Astrocyte of the hippocampus (primary cell): Measurements from ENCODE around the gene RABL3.
"Not testable (repeated sequence)": the region's sequence is repeated elsewhere in the genome, so short reads cannot be mapped to it uniquely, and the experiment has no call there.

Experiments
- DNase-seq: peaks from one replicate; pipeline ENCODE4 v3.0.0; 2011; ENCODE audit warnings: low read depth, low spot score

Gene RABL3

DNA sequence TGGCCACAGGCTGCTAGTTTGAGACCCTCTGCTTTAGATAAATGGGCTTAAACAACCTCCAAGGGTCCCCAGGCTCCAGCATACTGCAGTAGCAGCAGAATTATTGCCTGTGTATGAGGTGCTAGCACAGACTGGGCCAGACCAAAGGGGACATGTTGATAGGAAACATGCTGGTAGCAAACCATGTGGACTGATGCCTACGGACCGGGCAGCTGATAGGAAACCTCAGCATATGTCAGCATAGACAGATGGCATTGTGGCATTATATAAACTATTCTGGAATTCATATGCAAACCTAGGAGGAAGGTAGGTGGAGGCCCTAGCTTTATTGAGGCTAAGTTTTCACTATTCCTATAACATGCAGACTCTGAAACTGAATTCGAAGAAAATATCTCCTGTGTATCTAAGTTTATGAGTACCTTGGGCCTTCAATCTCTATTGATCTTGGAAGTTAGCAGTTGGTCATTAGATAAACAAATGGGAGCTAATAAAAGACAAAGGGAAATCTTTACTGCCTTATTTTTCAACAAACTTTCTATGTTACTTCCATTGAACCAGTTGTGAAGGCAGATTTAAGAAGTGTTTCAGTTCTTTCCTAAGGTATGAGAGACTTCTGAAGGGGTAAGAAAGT, 58.5 kb downstream of the RABL3 start:
- no peak for DNase-seq

DNA sequence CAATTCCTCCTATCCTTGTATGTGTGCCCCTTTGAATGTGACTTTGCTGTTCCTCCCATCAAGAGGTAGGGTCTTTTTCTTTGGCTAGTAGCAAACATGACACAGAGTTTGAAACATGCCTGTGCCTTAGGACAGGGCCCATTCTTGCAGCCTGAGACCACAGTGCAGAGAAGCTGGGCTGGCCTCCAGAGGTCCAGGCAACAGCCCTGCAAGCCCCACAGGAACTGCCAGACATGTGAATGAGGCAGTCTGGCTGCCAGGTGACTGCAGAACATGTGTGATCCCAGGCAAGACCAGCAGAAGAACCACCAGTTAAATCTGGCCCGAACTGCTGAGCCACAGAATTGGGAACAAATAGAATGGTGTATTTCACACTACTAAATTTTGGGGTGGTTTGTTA, 59.1 kb downstream of the RABL3 start:
- no peak for DNase-seq

GRCh38 chr3:120682095-120682681, 60.1 kb downstream of the RABL3 start, which contains the start of gene HGD:
Gene HGD (minus strand): TSS chr3:120682239. CDS start chr3:120682111, 128 bp downstream.
- peak; percentile 35 for DNase-seq

DNA sequence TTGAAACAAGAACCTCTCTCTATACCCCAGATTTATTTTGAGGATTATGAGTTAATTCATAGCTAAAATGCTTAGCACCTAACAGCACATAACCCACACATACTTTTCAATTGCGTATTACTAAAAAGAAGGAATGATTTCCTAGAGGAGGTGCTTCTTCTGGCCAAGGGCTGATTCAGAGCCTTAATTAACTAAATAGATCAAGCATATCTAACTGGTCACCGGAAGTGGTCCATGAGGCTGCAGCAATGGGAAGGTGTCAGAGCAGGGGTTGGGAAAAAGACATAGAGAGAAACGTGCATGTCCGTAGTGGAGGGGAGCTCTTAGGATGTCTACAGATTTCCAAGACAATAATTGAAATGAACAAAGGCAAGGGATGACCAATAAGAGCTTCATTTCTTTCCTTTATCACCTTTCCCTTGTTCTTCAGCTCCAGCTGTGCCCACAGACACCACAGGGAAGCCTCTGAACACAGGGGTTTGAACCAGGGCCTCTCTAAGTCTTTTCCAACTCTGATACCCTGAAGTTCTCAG, 60.7 kb downstream of the RABL3 start:
- no peak for DNase-seq

DNA sequence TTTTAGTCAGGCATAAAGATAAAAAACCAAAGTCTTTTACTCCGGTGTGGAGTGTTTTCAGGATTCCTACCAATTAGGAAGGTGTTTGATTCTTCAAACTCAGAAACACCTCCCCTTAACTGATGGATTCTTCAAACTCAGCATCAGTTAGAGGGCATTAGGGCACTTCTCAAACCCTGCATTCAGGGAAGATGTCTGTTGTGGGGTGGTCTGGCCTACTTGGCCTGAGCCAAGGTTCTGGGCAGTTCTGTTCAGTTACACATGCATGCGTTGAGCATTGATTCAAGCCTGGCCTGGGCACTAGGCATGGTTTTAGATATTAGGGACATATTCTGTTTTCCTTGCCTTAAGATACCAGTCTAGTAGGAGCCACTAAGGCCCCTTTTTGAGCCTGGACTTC, 61.3 kb downstream of the RABL3 start:
- DNase-seq: no peak

- DNase-seq: no peak
Observed at GRCh38 chr3:120680193-120680894, 62.0 kb downstream of the RABL3 start.

GRCh38 chr3:120678984-120679383, 63.3 kb downstream of the RABL3 start:
- DNase-seq: peak; percentile 15

- peak; percentile 83 for DNase-seq
Observed at GRCh38 chr3:120678331-120678947, 63.9 kb downstream of the RABL3 start.

DNA sequence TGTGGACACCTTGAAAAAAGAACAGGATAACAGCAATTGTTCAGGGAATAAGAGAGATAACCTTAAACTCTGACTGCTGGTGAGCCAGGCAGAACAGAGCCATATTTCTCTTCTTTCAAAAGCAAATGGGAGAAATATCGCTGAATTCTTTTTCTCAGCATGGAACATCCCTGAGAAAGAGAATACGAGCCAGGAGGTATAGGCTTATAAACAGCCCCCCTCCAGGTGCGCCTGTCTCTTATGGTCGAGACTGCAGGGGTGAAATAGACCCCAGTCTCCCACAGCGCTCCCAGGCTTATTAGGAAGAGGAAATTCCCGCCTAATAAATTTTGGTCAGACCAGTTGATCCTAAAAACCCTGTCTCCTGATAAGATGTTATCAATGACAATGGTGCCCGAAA, 65.1 kb downstream of the RABL3 start:
- DNase-seq: not testable (repeated sequence)

DNA sequence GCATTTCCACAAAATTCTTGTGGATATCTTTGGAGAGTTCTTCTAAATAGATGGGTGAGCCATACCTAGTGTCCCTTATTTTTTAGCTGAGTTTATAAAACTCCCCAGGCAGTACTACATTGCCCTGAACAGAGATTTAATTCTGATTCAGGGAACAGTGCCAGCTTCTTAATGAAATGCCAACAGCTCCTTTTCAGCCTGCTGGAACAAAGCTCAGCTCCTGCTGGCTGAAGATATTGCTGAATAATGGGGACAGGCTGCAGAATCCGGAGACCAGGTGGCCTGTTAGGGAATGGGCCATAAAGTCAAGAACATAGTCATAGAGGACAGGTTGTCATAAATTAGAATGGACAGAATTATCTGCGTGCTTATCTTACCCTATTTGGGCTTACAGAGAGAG, 69.2 kb downstream of the RABL3 start:
- peak; percentile 66 for DNase-seq

- no peak for DNase-seq
Observed at GRCh38 chr3:120670576-120670975, 71.7 kb downstream of the RABL3 start.

DNA sequence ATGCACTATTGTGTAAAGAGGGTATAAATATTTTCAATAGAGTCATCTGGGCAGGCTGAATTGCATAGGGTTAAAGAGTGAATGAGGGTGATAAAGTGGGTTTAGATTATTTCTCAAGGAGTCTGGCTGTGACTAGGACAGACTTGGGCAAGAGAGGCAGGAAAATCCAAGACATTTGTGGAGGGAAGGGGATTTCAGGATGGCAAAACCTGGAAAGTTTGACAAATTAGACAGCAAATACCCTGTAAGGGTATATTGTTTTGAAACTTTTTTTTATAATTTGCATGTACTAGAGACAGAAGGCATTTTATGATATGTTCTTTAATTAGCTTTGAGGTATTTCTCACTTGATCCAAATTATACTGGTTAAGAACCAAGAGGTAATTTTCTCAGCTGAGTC, 77.4 kb downstream of the RABL3 start:
- no peak for DNase-seq

DNA sequence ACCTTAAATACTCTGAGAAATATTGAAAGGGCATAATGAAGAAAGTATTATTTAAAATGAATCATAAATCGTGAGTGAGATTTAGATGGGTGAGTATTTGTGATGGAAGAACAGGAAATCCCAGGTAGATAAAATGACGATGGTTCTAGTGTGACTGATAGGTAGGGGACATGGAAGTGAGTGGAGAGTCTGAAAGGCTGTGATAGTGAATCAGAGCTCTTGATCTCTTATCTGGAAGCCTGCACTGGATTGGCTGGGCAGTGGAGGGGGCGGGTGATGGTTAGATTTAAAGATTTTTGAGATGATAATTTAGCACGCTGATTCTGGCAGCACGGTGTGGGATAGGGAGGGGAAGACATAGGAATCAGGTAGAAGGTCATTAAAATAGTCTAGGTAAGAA, 80.4 kb downstream of the RABL3 start:
- DNase-seq: no peak

- DNase-seq: no peak
Observed at GRCh38 chr3:120661106-120661905, 81.0 kb downstream of the RABL3 start.

DNA sequence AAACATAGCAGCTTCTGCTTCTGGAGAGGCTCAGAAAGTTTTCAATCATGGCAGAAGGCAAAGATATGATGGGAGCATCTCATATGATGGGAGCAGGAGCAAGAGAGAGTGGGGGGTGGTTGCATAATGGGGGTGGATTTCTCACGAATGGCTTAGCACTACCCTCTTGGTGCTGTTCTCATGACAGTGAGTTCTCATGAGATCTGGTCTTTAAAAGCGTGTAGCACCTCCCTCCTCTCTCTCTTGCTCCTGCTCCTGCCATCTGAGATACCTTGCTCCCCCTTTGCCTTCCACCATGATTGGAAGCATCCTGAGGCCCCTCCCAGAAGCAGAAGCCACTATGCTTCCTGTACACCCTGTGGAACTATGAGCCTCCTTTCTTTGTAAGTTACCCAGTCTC, 82.5 kb downstream of the RABL3 start:
- DNase-seq: no peak

DNA sequence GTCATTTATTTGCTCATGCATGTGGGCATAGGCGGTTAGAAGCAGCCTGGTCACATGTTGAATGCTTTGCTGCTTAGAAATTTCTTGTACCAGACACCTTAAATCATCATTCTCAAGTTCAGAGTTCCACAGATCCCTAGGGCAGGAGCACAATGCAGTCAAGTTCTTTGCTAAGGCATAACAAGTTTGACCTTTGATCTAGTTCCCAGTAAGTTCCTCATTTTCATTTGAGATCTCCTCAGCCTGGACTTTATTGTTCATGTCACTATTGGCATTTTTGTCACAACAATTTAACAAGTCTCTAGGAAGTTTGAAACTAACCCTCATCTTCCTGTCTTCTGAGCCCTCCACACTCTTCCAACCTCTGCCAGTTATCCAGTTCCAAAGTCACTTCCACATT, 83.0 kb downstream of the RABL3 start:
- DNase-seq: no peak

- DNase-seq: no peak
Observed at GRCh38 chr3:120652896-120653545, 89.3 kb downstream of the RABL3 start.

- DNase-seq: no peak
Observed at GRCh38 chr3:120652281-120652680, 90.0 kb downstream of the RABL3 start.

- DNase-seq: no peak
Observed at GRCh38 chr3:120650311-120650710, 92.0 kb downstream of the RABL3 start.

- no peak for DNase-seq
Observed at GRCh38 chr3:120649830-120650233, 92.5 kb downstream of the RABL3 start.

DNA sequence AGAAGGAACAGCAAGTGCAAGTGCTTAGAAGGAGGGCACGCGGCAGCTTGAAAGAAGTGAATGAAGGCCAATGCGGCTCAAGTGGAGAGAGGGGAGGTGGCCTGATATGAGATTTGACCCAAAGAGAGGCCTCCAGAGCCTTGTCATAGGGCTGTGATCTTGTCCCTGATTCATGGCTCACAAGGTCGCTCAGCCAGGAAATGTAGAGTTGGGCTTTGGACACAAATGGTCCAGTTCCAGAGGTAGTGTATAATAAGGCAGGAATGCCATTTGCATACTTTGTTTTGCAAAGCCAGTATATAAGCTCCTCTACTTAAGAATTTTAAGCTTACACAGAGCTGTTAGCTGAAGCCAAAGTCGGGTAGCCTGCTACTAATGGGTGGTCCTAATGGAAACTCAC, 94.0 kb downstream of the RABL3 start:
- peak; percentile 3 for DNase-seq
